ENCODE measurements around the gene WNK1.

DNA sequence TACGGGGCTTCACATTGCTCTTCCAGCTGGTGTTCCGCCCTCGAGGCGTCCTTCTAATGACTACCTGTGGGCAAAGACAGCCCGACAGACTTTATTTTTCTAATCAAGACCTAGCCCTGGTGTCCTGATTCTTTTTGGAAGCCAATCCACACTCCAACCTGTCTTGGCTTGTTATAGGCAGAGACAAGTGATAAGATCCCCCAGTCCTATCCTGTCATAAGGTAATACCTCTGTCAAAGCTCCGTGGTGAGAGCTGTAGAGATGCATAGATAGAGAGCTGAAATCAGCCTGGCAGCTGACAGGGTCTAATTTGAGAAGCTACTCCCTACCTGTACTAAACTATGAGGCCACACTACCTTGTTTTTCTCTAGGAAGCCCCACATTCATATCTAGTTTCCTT is 11.5 kb upstream of the WNK1 start:
- TF ChIP-seq, protein P1, sequence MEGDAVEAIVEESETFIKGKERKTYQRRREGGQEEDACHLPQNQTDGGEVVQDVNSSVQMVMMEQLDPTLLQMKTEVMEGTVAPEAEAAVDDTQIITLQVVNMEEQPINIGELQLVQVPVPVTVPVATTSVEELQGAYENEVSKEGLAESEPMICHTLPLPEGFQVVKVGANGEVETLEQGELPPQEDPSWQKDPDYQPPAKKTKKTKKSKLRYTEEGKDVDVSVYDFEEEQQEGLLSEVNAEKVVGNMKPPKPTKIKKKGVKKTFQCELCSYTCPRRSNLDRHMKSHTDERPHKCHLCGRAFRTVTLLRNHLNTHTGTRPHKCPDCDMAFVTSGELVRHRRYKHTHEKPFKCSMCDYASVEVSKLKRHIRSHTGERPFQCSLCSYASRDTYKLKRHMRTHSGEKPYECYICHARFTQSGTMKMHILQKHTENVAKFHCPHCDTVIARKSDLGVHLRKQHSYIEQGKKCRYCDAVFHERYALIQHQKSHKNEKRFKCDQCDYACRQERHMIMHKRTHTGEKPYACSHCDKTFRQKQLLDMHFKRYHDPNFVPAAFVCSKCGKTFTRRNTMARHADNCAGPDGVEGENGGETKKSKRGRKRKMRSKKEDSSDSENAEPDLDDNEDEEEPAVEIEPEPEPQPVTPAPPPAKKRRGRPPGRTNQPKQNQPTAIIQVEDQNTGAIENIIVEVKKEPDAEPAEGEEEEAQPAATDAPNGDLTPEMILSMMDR (IDR thresholded peaks at IDR 0.05): no peak
- no peak for TF ChIP-seq POLR2A (IDR thresholded peaks at IDR 0.05)

All from heart left ventricle (tissue), 13 donors.